Tibial nerve (tissue), 4 donors: Measurements from ENCODE around the gene ZFAND3. TPM values are rescaled to one million over a fixed set of nuclear protein-coding genes. Genes with fewer than 3 reads are reported as not detected.

Experiments
- DNase-seq, 2 donors: peaks; one replicate each; pipeline ENCODE4 v3.0.0-alpha.2; 2019; ENCODE audit warnings: low spot score in 2 of 2
- H3K27ac ChIP-seq, 4 donors: fragments of 200-600 bp; sonication (generic) in 3 of 4; one replicate each; pipeline ENCODE4 v1.5.1; 2017 to 2019; ENCODE audit warnings: mild to moderate bottlenecking in 1 of 4
- H3K27me3 ChIP-seq, 2 donors: fragments of 200-600 bp; sonication (generic) in 1 of 2; one replicate each; pipeline versions ENCODE4 v1.5.1 to v1.6.0; 2017 to 2019
- H3K36me3 ChIP-seq, 3 donors: fragments of 200-600 bp; sonication (generic); one replicate each; pipeline ENCODE4 v1.5.1; 2018 to 2019
- H3K4me1 ChIP-seq, 4 donors: fragments of 200-600 bp; sonication (generic) in 3 of 4; one replicate each; pipeline ENCODE4 v1.5.1; 2017 to 2019
- H3K4me3 ChIP-seq, 4 donors: fragments of 200-600 bp; sonication (generic) in 3 of 4; one replicate each; pipeline ENCODE4 v1.5.1; 2017 to 2019; ENCODE audit warnings: mild to moderate bottlenecking in 1 of 4, moderate library complexity in 1 of 4
- H3K9me3 ChIP-seq, 4 donors: fragments of 200-600 bp; sonication (generic) in 3 of 4; one replicate each; pipeline ENCODE4 v1.5.1; 2017 to 2019
- CTCF ChIP-seq, 5 experiments: fragments of 200-600 bp in 3 of 5; fragments of 450-650 bp in 2 of 5; sonication (generic) in 3 of 5; IDR thresholded peaks; one replicate each; pipeline ENCODE4 v1.5.1; 2016 to 2019; ENCODE audit warnings: antibody characterized with exemption in 5 of 5, mild to moderate bottlenecking in 3 of 5, moderate library complexity in 2 of 5
- EP300 ChIP-seq, 2 donors: sonication (generic); formaldehyde crosslinking; IDR thresholded peaks; one replicate each; pipeline ENCODE4 v1.6.1; 2017; ENCODE audit warnings: antibody characterized with exemption in 2 of 2, mild to moderate bottlenecking in 1 of 2
- POLR2A ChIP-seq, 2 donors: fragments of 450-650 bp; IDR thresholded peaks; one replicate each; pipeline ENCODE4 v1.6.1; 2017; ENCODE audit warnings: antibody characterized with exemption in 2 of 2, mild to moderate bottlenecking in 2 of 2, moderate library complexity in 2 of 2
- WGBS, 2 donors: methylation state at CpG; one replicate each; pipeline ENCODE4 v1.1.5; 2018; 5-methylcytosine and 5-hydroxymethylcytosine counted together
- total RNA-seq, 4 donors: library from RNA; depleted of rRNA; stranded (reverse); fragments of >200 nt; gene quantifications; one replicate each; pipeline ENCODE4 v1.1.0, GENCODE V29; 2016

Gene ZFAND3
- total RNA-seq, 4 donors from 2014 or later: 30.1 to 47.9 (median 39.1) TPM

DNA sequence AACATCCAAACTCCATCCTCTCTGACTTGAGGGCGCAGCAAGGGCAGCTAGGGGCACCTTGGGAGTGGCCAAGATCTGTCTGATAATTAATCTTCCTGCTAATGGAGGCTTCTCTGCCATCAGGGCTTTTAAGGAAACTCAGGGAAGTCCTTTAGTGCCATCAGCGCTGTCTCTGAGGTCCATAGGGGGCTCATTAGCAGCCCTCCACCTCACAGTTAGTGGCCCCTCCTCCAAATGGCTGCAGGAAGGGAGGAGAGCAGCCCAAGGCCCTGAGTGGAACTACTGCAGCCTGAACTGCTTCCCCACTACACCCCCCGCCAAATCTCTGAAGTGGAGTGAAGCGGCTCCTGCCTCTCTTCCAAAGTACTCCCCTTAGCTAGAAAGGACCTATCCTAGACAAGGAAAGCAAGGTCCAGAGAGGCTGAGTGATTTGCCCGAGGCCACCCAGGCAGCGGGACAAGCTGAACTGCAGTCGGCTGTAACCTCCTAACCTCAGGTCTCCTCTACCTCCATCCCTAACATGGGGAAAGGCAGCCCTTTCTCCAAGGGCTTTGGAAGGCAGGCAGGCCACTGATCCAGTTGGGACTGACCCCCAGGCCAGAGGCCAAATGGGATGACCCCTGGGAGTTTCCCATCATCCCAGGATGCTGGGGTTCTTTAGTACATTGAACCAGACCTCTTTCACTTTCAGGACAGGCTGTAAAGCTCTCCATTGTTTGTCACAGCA, 39.5 kb upstream of the ZFAND3 start:
- peaks cover 0 to 18% (median 8%) of the 10 kb centered on the region in 4 donors for H3K4me1 ChIP-seq
- WGBS, 2 donors: 85 to 89% methylated on average over 6 to 7 of the region's 7 CpGs
- H3K4me3 ChIP-seq: no peak overlapping the region
- H3K9me3 ChIP-seq: no peaks in the 10 kb centered on the region
- no peak overlapping the region for H3K27ac ChIP-seq
- no peak for TF ChIP-seq POLR2A (IDR thresholded peaks at IDR 0.05)
- TF ChIP-seq CTCF (IDR thresholded peaks at IDR 0.05): no peak
- TF ChIP-seq EP300 (IDR thresholded peaks at IDR 0.05): no peak
- no peaks in the 10 kb centered on the region for H3K36me3 ChIP-seq
- DNase-seq: no peak
- no peaks in the 10 kb centered on the region for H3K27me3 ChIP-seq

- no peaks in the 10 kb centered on the region for H3K27me3 ChIP-seq
- H3K4me1 ChIP-seq: peaks cover 0 to 18% (median 8%) of the 10 kb centered on the region in 4 donors
- no peaks in the 10 kb centered on the region for H3K9me3 ChIP-seq
- TF ChIP-seq EP300 (IDR thresholded peaks at IDR 0.05): no peak
- TF ChIP-seq POLR2A (IDR thresholded peaks at IDR 0.05): no peak
- 89 to 91% methylated on average over 2 of the region's 2 CpGs for WGBS, 2 donors
- H3K27ac ChIP-seq: no peak overlapping the region
- DNase-seq: no peak
- H3K4me3 ChIP-seq: no peak overlapping the region
- H3K36me3 ChIP-seq: no peaks in the 10 kb centered on the region
Observed at GRCh38 chr6:37781788-37782187, 37.7 kb upstream of the ZFAND3 start.

DNA sequence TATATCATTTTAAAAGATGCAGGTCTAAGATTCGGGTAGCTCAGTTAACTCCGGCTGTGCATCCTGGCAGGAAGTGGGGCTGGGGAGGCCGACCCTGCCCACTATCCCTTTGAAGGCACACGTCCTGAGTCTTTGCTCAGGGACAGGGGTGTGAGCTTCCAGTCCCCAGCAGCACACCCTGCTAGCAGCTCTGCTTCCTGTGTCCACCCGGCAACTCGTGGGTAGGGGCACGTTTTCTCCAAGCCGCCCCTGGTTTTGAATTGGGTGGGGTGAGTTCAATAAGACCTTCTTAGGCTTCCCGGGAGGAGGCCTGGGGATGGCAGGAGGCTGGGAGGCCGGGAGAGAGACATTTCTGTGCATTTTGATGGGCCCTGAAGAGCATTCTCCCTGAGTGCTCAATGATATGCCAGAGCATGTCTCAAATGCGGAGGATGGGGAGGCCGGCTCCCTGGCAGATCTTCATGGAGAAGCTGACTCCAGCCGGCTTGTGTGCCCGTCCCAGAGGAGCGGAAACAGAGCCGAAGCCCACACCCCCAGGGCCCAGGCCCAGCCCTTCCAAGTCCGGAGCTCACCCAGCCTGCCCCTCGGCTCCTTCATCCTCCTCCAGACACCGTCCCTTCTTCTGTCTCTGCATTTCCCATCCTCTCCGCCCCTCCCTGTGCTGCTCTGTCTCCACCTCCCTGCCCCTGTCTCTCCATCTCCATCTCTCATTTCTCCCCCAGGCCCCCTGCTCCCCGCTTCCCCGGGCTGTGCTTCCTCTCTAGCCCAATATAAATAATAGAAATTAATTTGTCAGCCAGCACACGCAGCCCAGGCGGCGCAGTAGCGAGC, 36.3 kb upstream of the ZFAND3 start:
- no peak for DNase-seq
- Histone ChIP-seq H3K27ac (peak overlapping the region in 2 of 4 donors; percentile 37 to 60), H3K27me3 (no peaks in the 10 kb centered on the region), H3K36me3 (no peaks in the 10 kb centered on the region), H3K9me3 (no peaks in the 10 kb centered on the region), H3K4me1 (peaks cover 0 to 18% (median 8%) of the 10 kb centered on the region in 4 donors), H3K4me3 (peak overlapping the region; percentile 26 to 66 (median 52))
- WGBS, 2 donors: 10 to 13% methylated on average over 26 of the region's 26 CpGs
- TF ChIP-seq CTCF (IDR thresholded peaks at IDR 0.05) (no peak), POLR2A (IDR thresholded peaks at IDR 0.05) (no peak)

- whole genome bisulfite sequencing, 2 donors: 6 to 8% methylated on average over 35 of the region's 35 CpGs
- H3K36me3 ChIP-seq: no peaks in the 10 kb centered on the region
- peak; percentile 26 to 36 for DNase-seq
- H3K4me1 ChIP-seq: peaks cover 0 to 18% (median 8%) of the 10 kb centered on the region in 4 donors
- TF ChIP-seq POLR2A (IDR thresholded peaks at IDR 0.05): no peak
- TF ChIP-seq CTCF (IDR thresholded peaks at IDR 0.05): peak in 1 of 5 experiments; percentile 13
- no peaks in the 10 kb centered on the region for H3K27me3 ChIP-seq
- H3K4me3 ChIP-seq: peak overlapping the region; percentile 26 to 66 (median 52)
- peak overlapping the region in 2 of 4 donors; percentile 37 to 60 for H3K27ac ChIP-seq
- H3K9me3 ChIP-seq: no peaks in the 10 kb centered on the region
Observed at GRCh38 chr6:37783856-37784584, 35.5 kb upstream of the ZFAND3 start.

DNA sequence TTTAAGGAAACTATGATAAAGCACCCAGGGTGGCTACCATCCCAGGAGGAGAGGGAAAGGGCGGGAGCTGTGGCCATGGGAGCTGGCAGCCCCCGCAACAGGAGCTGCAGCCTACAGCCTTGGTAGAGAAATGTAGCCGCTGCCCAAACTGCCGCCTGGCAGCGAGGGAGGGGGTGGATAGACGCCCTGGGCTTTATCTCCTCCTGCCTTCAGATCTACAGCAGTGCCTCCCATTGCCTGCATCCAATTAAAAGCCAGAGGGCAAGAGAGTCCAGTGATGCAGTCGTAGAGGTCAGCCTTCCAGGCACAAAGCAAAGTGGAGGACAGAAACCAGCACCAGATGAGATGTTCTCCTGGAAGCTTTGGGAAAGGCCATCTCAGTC, 35.0 kb upstream of the ZFAND3 start:
- H3K4me3 ChIP-seq: peak overlapping the region in 2 of 4 donors; percentile 59 to 66
- H3K4me1 ChIP-seq: peaks cover 0 to 18% (median 8%) of the 10 kb centered on the region in 4 donors
- no peaks in the 10 kb centered on the region for H3K9me3 ChIP-seq
- no peaks in the 10 kb centered on the region for H3K36me3 ChIP-seq
- no peak for DNase-seq
- 45 to 55% methylated on average over 7 of the region's 7 CpGs for WGBS, 2 donors
- H3K27me3 ChIP-seq: no peaks in the 10 kb centered on the region
- TF ChIP-seq POLR2A (IDR thresholded peaks at IDR 0.05): no peak
- no peak for TF ChIP-seq CTCF (IDR thresholded peaks at IDR 0.05)
- TF ChIP-seq EP300 (IDR thresholded peaks at IDR 0.05): no peak
- no peak overlapping the region for H3K27ac ChIP-seq
